OCI-LY1 (cell line): Measurements from ENCODE around the gene THRAP3.
"Not testable (repeated sequence)": the region's sequence is repeated elsewhere in the genome, so short reads cannot be mapped to it uniquely, and the experiment has no call there.

Experiments
- H2AFZ ChIP-seq: fragments of 200-600 bp; sonication (generic), shearing (Covaris generic); 2 replicates; pipeline ENCODE4 v1.6.0; 2014; ENCODE audit warnings: antibody characterized with exemption, mild to moderate bottlenecking, low read length
- H3F3A ChIP-seq: fragments of 200-600 bp; sonication (generic), shearing (Covaris generic); 2 replicates; pipeline ENCODE4 v1.6.0; 2014; ENCODE audit warnings: mild to moderate bottlenecking, antibody characterized with exemption, low read length, moderate library complexity; ENCODE audit not compliant: insufficient read depth
- H3K27ac ChIP-seq: fragments of 200-600 bp; sonication (generic); 2 replicates; pipeline ENCODE4 v1.5.1; 2014; ENCODE audit warnings: low read length, mixed run types, mild to moderate bottlenecking, low read depth; ENCODE audit not compliant: poor library complexity, severe bottlenecking
- H3K27me3 ChIP-seq: fragments of 200-600 bp; sonication (generic); 2 replicates; pipeline ENCODE4 v1.6.0; 2014; ENCODE audit warnings: antibody characterized with exemption, mild to moderate bottlenecking, low read length, moderate library complexity; ENCODE audit not compliant: insufficient read depth
- H3K36me3 ChIP-seq: fragments of 200-600 bp; sonication (generic); 2 replicates; pipeline ENCODE4 v1.6.1; 2014; ENCODE audit warnings: mild to moderate bottlenecking, antibody characterized with exemption, low read length, moderate library complexity, mixed read lengths; ENCODE audit not compliant: insufficient read depth
- H3K4me1 ChIP-seq: fragments of 200-600 bp; sonication (generic); 2 replicates; pipeline ENCODE4 v1.5.1; 2014; ENCODE audit warnings: mild to moderate bottlenecking, low read length, moderate library complexity; ENCODE audit not compliant: insufficient read depth, severe bottlenecking
- H3K4me2 ChIP-seq: fragments of 200-600 bp; sonication (generic), shearing (Covaris generic); 2 replicates; pipeline ENCODE4 v1.6.1; 2014; ENCODE audit warnings: low read length
- H3K4me3 ChIP-seq: fragments of 200-600 bp; sonication (generic); 2 replicates; pipeline ENCODE4 v1.5.1; 2014; ENCODE audit warnings: low read length, low read depth, mild to moderate bottlenecking, mixed read lengths; ENCODE audit not compliant: poor library complexity, severe bottlenecking
- H3K79me2 ChIP-seq: fragments of 200-600 bp; shearing (Covaris generic); 2 replicates; pipeline ENCODE4 v1.6.1; 2016; ENCODE audit warnings: mixed run types, low read length, mixed read lengths; ENCODE audit not compliant: insufficient read depth
- H3K9ac ChIP-seq: fragments of 200-600 bp; sonication (generic), shearing (Covaris generic); 2 replicates; pipeline ENCODE4 v1.6.1; 2014; ENCODE audit warnings: mild to moderate bottlenecking, low read length, mixed read lengths
- H3K9me2 ChIP-seq: fragments of 200-600 bp; sonication (generic), shearing (Covaris generic); 2 replicates; pipeline ENCODE4 v1.6.1; 2014; ENCODE audit warnings: low read depth, mild to moderate bottlenecking, low read length, mixed read lengths
- H3K9me3 ChIP-seq: fragments of 200-600 bp; shearing (Covaris generic); 2 replicates; pipeline ENCODE4 v1.6.1; 2014; ENCODE audit warnings: low read length, mixed read lengths
- H4K20me1 ChIP-seq: fragments of 200-600 bp; sonication (generic), shearing (Covaris generic); 2 replicates; pipeline ENCODE4 v1.6.0; 2016; ENCODE audit warnings: mild to moderate bottlenecking, low read length; ENCODE audit not compliant: insufficient read depth
- EZH2 ChIP-seq: fragments of 200-600 bp; sonication (generic), shearing (Covaris generic); IDR thresholded peaks from 2 replicates; pipeline ENCODE4 v1.8.0; 2017; ENCODE audit warnings: borderline replicate concordance, mixed run types, mild to moderate bottlenecking, antibody characterized with exemption, low read length, moderate library complexity, mixed read lengths
- TF ChIP-seq, protein P1 (sequence below): fragments of 200-600 bp; sonication (generic), shearing (Covaris generic); IDR thresholded peaks from 2 replicates; pipeline ENCODE4 v1.5.1; 2017; ENCODE audit warnings: mild to moderate bottlenecking, antibody characterized with exemption, low read length, moderate library complexity, mixed read lengths

Gene THRAP3

GRCh38 chr1:36225283-36225899, 1.1 kb downstream of the THRAP3 start:
- Histone ChIP-seq H3K9ac (peak overlapping the region; percentile 83), H3K79me2 (peaks cover 56% of the 10 kb centered on the region), H4K20me1 (0 out of 2 replicates have a peak, but pooled peaks cover 4% of the 10 kb centered on the region), H3K9me3 (no peaks in the 10 kb centered on the region), H3F3A (no peaks in the 10 kb centered on the region), H3K27me3 (no peaks in the 10 kb centered on the region), H2AFZ (no peak overlapping the region), H3K27ac (peak overlapping the region; percentile 93), H3K4me3 (peak overlapping the region; percentile 81), H3K4me1 (peaks cover 37% of the 10 kb centered on the region), H3K36me3 (peaks cover 47% of the 10 kb centered on the region), H3K9me2 (no peaks in the 10 kb centered on the region), H3K4me2 (peak overlapping the region; percentile 82)
- TF ChIP-seq EZH2, result no peak
- TF ChIP-seq, protein P1, sequence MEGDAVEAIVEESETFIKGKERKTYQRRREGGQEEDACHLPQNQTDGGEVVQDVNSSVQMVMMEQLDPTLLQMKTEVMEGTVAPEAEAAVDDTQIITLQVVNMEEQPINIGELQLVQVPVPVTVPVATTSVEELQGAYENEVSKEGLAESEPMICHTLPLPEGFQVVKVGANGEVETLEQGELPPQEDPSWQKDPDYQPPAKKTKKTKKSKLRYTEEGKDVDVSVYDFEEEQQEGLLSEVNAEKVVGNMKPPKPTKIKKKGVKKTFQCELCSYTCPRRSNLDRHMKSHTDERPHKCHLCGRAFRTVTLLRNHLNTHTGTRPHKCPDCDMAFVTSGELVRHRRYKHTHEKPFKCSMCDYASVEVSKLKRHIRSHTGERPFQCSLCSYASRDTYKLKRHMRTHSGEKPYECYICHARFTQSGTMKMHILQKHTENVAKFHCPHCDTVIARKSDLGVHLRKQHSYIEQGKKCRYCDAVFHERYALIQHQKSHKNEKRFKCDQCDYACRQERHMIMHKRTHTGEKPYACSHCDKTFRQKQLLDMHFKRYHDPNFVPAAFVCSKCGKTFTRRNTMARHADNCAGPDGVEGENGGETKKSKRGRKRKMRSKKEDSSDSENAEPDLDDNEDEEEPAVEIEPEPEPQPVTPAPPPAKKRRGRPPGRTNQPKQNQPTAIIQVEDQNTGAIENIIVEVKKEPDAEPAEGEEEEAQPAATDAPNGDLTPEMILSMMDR, result no peak

DNA sequence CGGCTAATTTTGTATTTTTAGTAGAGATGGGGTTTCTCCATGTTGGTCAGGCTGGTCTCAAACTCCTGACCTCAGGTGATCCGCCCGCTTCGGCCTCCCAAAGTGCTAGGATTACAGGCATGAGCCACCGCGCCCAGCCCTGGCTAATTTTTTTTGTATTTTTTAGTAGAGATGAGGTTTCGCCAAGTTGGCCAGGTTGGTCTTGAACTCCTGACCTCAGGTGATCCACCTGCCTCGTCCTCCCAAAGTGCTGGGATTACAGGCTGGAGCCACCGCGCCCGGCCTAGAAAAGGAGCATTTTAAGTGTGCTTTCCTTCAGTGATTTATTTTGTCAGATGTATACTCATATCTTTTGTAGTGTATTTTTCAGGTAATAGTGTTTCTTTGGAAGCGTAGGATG, 6.0 kb downstream of the THRAP3 start:
- not testable (repeated sequence) for H3K9ac ChIP-seq, H3K4me3 ChIP-seq, H3K9me2 ChIP-seq, H3K27me3 ChIP-seq, H3K9me3 ChIP-seq, H2AFZ ChIP-seq, H3K4me2 ChIP-seq, H4K20me1 ChIP-seq, H3F3A ChIP-seq
- H3K4me1 ChIP-seq, result peaks cover 75% of the 10 kb centered on the region
- H3K27ac ChIP-seq, result peak overlapping the region; percentile 90
- H3K79me2 ChIP-seq, result peaks cover 98% of the 10 kb centered on the region
- peaks cover 85% of the 10 kb centered on the region for H3K36me3 ChIP-seq

- H4K20me1 ChIP-seq, result no peaks in the 10 kb centered on the region
- peak overlapping the region; percentile 40; the same call in 1 of the 2 replicates for H3K4me2 ChIP-seq
- H3K36me3 ChIP-seq, result peaks cover 82% of the 10 kb centered on the region
Measured at GRCh38 chr1:36231191-36231590, 6.9 kb downstream of the THRAP3 start.

More at GRCh38 chr1:36231191-36231590, 6.9 kb downstream of the THRAP3 start:
- Histone ChIP-seq H2AFZ (no peak overlapping the region), H3K9me2 (no peaks in the 10 kb centered on the region), H3K9me3 (no peaks in the 10 kb centered on the region), H3K4me1 (peaks cover 75% of the 10 kb centered on the region), H3K79me2 (peaks cover 98% of the 10 kb centered on the region), H3K9ac (peak overlapping the region; percentile 19; the same call in 1 of the 2 replicates), H3K4me3 (no peak overlapping the region), H3K27me3 (no peaks in the 10 kb centered on the region), H3F3A (no peaks in the 10 kb centered on the region), H3K27ac (peak overlapping the region; percentile 90)
- no peak for TF ChIP-seq EZH2
- TF ChIP-seq, protein P1, result no peak
